NCI-H526 treated with DMSO at 0.1 percent for 48 hours (cell line): Measurements from ENCODE around the gene FGD5.
"Not testable (repeated sequence)": the region's sequence is repeated elsewhere in the genome, so short reads cannot be mapped to it uniquely, and the experiment has no call there.

Experiments used
- DNase-seq: peaks from one replicate; lab custom pipeline; 2025; lab: John Stamatoyannopoulos, UW

FGD5 gene

GRCh38 chr3:14903501-14903900 is 84.7 kb downstream of the FGD5 start:
- not testable (repeated sequence) for DNase-seq

GRCh38 chr3:14905055-14905657 is 86.4 kb downstream of the FGD5 start:
- no peak for DNase-seq

DNA sequence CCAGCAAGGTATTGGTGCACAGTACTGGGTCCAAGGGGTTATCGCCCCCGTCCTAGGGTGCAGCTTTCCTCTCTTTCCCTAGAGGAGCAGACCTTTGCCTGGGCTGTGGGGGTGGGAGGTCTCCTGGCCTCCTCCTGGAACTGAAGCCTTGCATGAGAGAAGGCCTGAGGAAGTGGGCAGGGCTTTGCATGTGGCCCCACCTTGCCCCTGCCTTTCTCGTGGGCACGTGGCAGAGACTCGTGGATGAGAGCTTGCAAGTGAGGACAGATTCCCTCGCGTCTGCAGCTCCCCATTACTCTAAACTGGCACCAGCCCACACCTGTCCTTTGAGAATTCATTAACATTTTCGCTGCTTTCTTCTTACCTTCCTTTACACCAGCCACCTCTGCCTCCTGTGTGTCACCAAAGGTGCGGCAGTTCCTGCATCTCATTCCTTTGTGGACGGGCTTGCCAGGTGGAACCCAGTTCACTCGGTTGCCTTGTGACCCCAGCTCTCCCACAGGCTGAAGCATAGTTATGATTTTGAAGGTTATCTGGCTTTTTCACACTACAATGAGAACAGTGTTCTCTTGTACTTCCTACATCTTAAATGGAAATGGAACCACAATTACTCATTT is 87.7 kb downstream of the FGD5 start:
- no peak for DNase-seq

GRCh38 chr3:14907043-14907966 is 88.5 kb downstream of the FGD5 start:
- no peak for DNase-seq

- no peak for DNase-seq
Observed at GRCh38 chr3:14909250-14909649, 90.5 kb downstream of the FGD5 start.

DNA sequence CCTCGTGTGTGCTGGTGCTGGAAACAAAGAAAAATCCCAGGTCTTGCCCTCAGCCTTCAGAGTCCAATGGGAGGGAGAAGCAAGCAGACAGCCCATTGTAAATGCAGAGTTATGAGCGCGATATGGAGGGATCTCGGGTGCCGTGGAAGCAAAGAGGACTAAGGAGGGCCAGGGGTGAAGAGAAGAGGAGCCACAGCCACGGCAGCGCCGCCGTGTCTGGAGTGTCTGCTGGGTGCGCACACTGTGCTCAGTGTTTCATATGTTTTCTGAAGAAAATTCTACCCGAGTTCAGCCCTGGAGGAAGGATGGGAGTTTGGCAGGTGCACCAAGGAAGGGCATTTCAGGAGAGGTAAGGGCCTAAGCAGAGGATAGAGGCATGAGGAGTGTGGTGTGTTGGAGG is 92.9 kb downstream of the FGD5 start:
- DNase-seq: no peak

GRCh38 chr3:14913071-14913925 is 94.5 kb downstream of the FGD5 start:
- DNase-seq: no peak

DNA sequence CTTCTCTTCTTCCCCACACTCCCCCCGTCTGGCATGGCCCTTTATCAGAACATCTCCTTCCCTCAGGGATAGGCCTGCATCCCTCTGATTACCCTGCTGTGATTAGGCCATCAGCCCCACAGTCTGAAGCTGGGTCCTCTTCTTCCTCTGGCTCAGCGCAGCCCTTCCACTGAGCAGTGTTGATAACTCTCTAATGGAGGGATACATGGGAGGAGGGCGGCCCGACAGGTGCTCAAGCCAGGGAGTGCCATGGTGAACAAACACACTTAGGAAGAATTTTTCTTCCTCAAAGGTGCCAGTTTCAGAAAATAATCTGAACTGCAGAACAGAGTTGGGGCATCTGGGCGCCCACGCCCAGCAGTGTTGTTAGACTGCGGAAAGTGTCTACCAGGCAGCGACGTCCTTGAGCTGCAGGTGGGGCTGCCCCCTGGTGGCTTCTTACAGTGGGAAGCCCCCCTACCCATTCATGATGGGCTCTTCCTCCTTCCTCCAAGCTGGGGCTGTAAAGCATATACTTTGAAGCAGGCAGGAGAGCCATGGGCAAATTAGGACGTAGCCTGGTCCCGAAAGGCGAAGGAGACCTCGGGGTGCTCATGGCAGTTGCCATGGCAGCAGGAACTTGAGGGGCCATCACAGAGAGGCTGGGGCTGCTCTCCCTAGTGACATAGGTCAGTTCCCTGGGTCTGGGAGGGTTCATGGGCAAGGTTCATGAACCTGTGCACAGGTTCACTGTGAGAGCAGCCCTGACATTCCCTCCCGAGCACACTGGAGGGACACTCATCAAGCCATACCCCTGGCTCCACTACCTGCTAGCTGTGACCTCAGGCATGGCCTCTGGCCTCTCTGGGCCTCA is 95.4 kb downstream of the FGD5 start:
- no peak for DNase-seq

GRCh38 chr3:14914779-14915117 is 96.0 kb downstream of the FGD5 start:
- no peak for DNase-seq

GRCh38 chr3:14915636-14916222 is 97.0 kb downstream of the FGD5 start:
- no peak for DNase-seq

- DNase-seq: no peak
Observed at GRCh38 chr3:14918356-14918860, 99.6 kb downstream of the FGD5 start.

- no peak for DNase-seq
Observed at GRCh38 chr3:14920536-14920935, 101.8 kb downstream of the FGD5 start.

- peak; percentile 37 for DNase-seq
Observed at GRCh38 chr3:14921034-14921616, 102.4 kb downstream of the FGD5 start.

- DNase-seq: no peak
Observed at GRCh38 chr3:14921811-14922705, 103.3 kb downstream of the FGD5 start.

- DNase-seq: no peak
Observed at GRCh38 chr3:14922863-14923262, 104.1 kb downstream of the FGD5 start.

GRCh38 chr3:14923476-14923875 is 104.7 kb downstream of the FGD5 start:
- no peak for DNase-seq

- peak; percentile 59 for DNase-seq
Observed at GRCh38 chr3:14925729-14926591, 107.2 kb downstream of the FGD5 start.

- no peak for DNase-seq
Observed at GRCh38 chr3:14926592-14926991, 107.8 kb downstream of the FGD5 start.
